Measurements from ENCODE around the gene LATS1.
"Not testable (repeated sequence)": the region's sequence is repeated elsewhere in the genome, so short reads cannot be mapped to it uniquely, and the experiment has no call there.

The LATS1 gene

GRCh38 chr6:149728499-149729234, 10.8 kb upstream of the LATS1 start:
- DNase-seq, result no peak

GRCh38 chr6:149727793-149728498, 10.0 kb upstream of the LATS1 start:
- DNase-seq, result no peak

GRCh38 chr6:149725785-149726184, 7.9 kb upstream of the LATS1 start:
- DNase-seq, result no peak

GRCh38 chr6:149723771-149724417, 6.0 kb upstream of the LATS1 start:
- peak; percentile 49 for DNase-seq

- no peak for DNase-seq
Observed at GRCh38 chr6:149723262-149723661, 5.4 kb upstream of the LATS1 start.

- no peak for DNase-seq
Observed at GRCh38 chr6:149719531-149719930, 1.6 kb upstream of the LATS1 start.

GRCh38 chr6:149717255-149717587, 680 bp downstream of the LATS1 start:
- DNase-seq, result no peak

- DNase-seq, result no peak
Observed at GRCh38 chr6:149716181-149716963, 1.5 kb downstream of the LATS1 start.

- DNase-seq, result no peak
Observed at GRCh38 chr6:149714442-149714841, 3.5 kb downstream of the LATS1 start.

- DNase-seq, result no peak
Observed at GRCh38 chr6:149711711-149712110, 6.2 kb downstream of the LATS1 start.

GRCh38 chr6:149701714-149702113, 16.2 kb downstream of the LATS1 start:
- no peak for DNase-seq

GRCh38 chr6:149699150-149699549, 18.8 kb downstream of the LATS1 start:
- no peak for DNase-seq

- DNase-seq, result no peak
Observed at GRCh38 chr6:149698175-149698574, 19.7 kb downstream of the LATS1 start.

GRCh38 chr6:149696901-149697300, 21.0 kb downstream of the LATS1 start:
- DNase-seq, result no peak

GRCh38 chr6:149694921-149695320, 23.0 kb downstream of the LATS1 start:
- no peak for DNase-seq

- DNase-seq, result no peak
Observed at GRCh38 chr6:149691201-149691600, 26.7 kb downstream of the LATS1 start.

GRCh38 chr6:149686230-149686629, 31.7 kb downstream of the LATS1 start:
- no peak for DNase-seq

- DNase-seq, result no peak
Observed at GRCh38 chr6:149683256-149683859, 34.5 kb downstream of the LATS1 start.

- not testable (repeated sequence) for DNase-seq
Observed at GRCh38 chr6:149681845-149682244, 36.1 kb downstream of the LATS1 start.

- no peak for DNase-seq
Observed at GRCh38 chr6:149681209-149681608, 36.7 kb downstream of the LATS1 start.

- no peak for DNase-seq
Observed at GRCh38 chr6:149680503-149680902, 37.4 kb downstream of the LATS1 start.

GRCh38 chr6:149672265-149672664, 45.6 kb downstream of the LATS1 start:
- DNase-seq, result not testable (repeated sequence)

GRCh38 chr6:149660028-149660427, 57.9 kb downstream of the LATS1 start:
- DNase-seq, result no peak

Measured in CD4-positive, alpha-beta T cell treated with Interferon gamma for 1 hour (primary cell).